ENCODE measurements around the gene KRTAP1-1.
"Not testable (repeated sequence)": the region's sequence is repeated elsewhere in the genome, so short reads cannot be mapped to it uniquely, and the experiment has no call there.

KRTAP1-1 gene

GRCh38 chr17:41001795-41002194, 39.5 kb downstream of the KRTAP1-1 start:
- DNase-seq (ENCODE audit: insufficient read length, low spot score) (no peak), FAIRE-seq (no peak)
- no peak for TF ChIP-seq TAF1 (IDR thresholded peaks at IDR 0.05; ENCODE audit: low read depth, low read length)
- TF ChIP-seq SPI1 (IDR thresholded peaks at IDR 0.05; ENCODE audit: low read depth, low read length) = no peak
- TF ChIP-seq POU2F2 (IDR thresholded peaks at IDR 0.05; ENCODE audit: low read depth, low read length) = no peak
- no peak for TF ChIP-seq POLR2AphosphoS5 (IDR thresholded peaks at IDR 0.05; ENCODE audit: low read depth, low read length)
- no peak for TF ChIP-seq PAX5 (IDR thresholded peaks at IDR 0.05; ENCODE audit: insufficient read depth, low read length, severe bottlenecking)
- TF ChIP-seq POLR2A (IDR thresholded peaks at IDR 0.05; ENCODE audit: low read depth, low read length) = no peak

- FAIRE-seq = peak; percentile 43
- DNase-seq (ENCODE audit: insufficient read length, low spot score) = not testable (repeated sequence)
Measured at GRCh38 chr17:40999563-40999962, 41.7 kb downstream of the KRTAP1-1 start, which contains the start of gene KRTAP3-2. Gene KRTAP3-2 (minus strand): TSS chr17:40999906. CDS start chr17:40999853, 53 bp downstream.

GRCh38 chr17:40997361-40997760, 43.9 kb downstream of the KRTAP1-1 start:
- DNase-seq (ENCODE audit: insufficient read length, low spot score) (no peak), FAIRE-seq (no peak)
- TF ChIP-seq POLR2A (IDR thresholded peaks at IDR 0.05; ENCODE audit: low read depth, low read length) (no peak), POU2F2 (IDR thresholded peaks at IDR 0.05; ENCODE audit: low read depth, low read length) (no peak), POLR2AphosphoS5 (IDR thresholded peaks at IDR 0.05; ENCODE audit: low read depth, low read length) (no peak), SPI1 (IDR thresholded peaks at IDR 0.05; ENCODE audit: low read depth, low read length) (no peak), TAF1 (IDR thresholded peaks at IDR 0.05; ENCODE audit: low read depth, low read length) (no peak), PAX5 (IDR thresholded peaks at IDR 0.05; ENCODE audit: insufficient read depth, low read length, severe bottlenecking) (no peak)

- DNase-seq (ENCODE audit: insufficient read length, low spot score) = no peak
- no peak for TF ChIP-seq PAX5 (IDR thresholded peaks at IDR 0.05; ENCODE audit: insufficient read depth, low read length, severe bottlenecking)
- no peak for TF ChIP-seq SPI1 (IDR thresholded peaks at IDR 0.05; ENCODE audit: low read depth, low read length)
- no peak for FAIRE-seq
Measured at GRCh38 chr17:40996829-40997228, 44.4 kb downstream of the KRTAP1-1 start.

DNA sequence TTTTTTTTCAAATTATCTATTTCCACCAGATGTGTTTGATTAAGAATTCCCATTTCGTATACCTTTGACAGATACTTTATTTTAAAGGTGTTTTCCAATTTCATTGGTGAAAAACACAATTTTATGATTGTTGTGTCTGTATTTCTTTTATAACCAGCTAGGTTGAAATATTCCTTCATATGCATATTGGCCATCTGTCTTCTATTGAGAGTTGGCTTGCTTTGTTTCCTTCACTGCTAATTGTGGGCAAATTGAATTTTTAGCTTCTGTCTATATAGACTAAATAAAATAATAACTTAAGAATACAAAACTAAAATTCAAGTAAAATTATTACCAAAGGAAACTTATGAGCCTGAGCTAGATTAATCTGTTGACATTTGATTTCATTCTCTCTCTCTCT, 46.1 kb downstream of the KRTAP1-1 start:
- DNase-seq (ENCODE audit: insufficient read length, low spot score) = no peak
- no peak for FAIRE-seq
- TF ChIP-seq POU2F2 (IDR thresholded peaks at IDR 0.05; ENCODE audit: low read depth, low read length) (no peak), PAX5 (IDR thresholded peaks at IDR 0.05; ENCODE audit: insufficient read depth, low read length, severe bottlenecking) (no peak), TAF1 (IDR thresholded peaks at IDR 0.05; ENCODE audit: low read depth, low read length) (no peak), SPI1 (IDR thresholded peaks at IDR 0.05; ENCODE audit: low read depth, low read length) (no peak), POLR2AphosphoS5 (IDR thresholded peaks at IDR 0.05; ENCODE audit: low read depth, low read length) (no peak), POLR2A (IDR thresholded peaks at IDR 0.05; ENCODE audit: low read depth, low read length) (no peak)

- no peak for TF ChIP-seq POLR2A (IDR thresholded peaks at IDR 0.05; ENCODE audit: low read depth, low read length)
- DNase-seq (ENCODE audit: insufficient read length, low spot score) = no peak
- FAIRE-seq = no peak
Measured at GRCh38 chr17:40993839-40994238, 47.4 kb downstream of the KRTAP1-1 start, which contains the start of gene KRTAP3-3. Gene KRTAP3-3 (minus strand): TSS chr17:40994164. CDS start chr17:40994097, 67 bp downstream.

DNA sequence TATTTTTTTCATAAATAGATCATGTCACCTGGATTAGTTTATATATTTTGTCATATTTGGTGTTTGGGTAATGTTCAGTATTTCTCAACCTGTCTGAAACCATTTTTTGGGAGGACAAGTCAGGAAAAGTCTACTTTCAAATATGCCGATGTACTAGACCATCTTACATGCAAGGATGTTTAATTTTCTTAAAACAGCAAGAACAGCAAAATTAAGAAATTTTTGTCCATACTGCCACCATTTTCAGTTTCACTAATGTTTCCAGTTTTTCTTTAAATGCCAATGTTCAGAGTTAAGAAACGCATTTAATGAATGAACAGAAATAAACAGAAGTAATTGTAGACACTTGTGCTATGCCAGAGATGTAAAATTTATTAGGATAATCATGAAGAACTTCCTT, 48.2 kb downstream of the KRTAP1-1 start:
- DNase-seq (ENCODE audit: insufficient read length, low spot score) = no peak
- TF ChIP-seq SPI1 (IDR thresholded peaks at IDR 0.05; ENCODE audit: low read depth, low read length) (no peak), TAF1 (IDR thresholded peaks at IDR 0.05; ENCODE audit: low read depth, low read length) (no peak), POLR2A (IDR thresholded peaks at IDR 0.05; ENCODE audit: low read depth, low read length) (no peak), POU2F2 (IDR thresholded peaks at IDR 0.05; ENCODE audit: low read depth, low read length) (no peak), PAX5 (IDR thresholded peaks at IDR 0.05; ENCODE audit: insufficient read depth, low read length, severe bottlenecking) (no peak), POLR2AphosphoS5 (IDR thresholded peaks at IDR 0.05; ENCODE audit: low read depth, low read length) (no peak)
- FAIRE-seq = no peak

DNA sequence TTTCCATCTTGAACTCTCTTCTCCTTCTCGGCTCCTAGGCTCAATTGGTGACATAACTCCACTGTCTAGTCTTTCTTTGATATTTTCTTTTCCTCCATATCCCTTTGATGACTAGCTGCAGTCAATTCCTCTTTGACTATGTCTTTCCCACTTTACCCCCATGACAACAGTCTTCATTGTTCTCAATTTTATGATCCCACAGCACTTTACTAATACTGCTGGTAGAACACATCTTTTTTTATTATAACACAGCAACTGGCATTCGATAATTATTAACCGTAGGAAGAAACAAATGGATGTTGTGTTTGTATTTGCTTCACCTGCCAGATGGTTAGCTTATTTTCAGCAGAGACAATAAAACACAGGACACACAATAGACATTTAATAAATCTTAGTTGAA, 48.6 kb downstream of the KRTAP1-1 start:
- no peak for FAIRE-seq
- TF ChIP-seq POU2F2 (IDR thresholded peaks at IDR 0.05; ENCODE audit: low read depth, low read length) (no peak), POLR2AphosphoS5 (IDR thresholded peaks at IDR 0.05; ENCODE audit: low read depth, low read length) (no peak), TAF1 (IDR thresholded peaks at IDR 0.05; ENCODE audit: low read depth, low read length) (no peak), PAX5 (IDR thresholded peaks at IDR 0.05; ENCODE audit: insufficient read depth, low read length, severe bottlenecking) (no peak), POLR2A (IDR thresholded peaks at IDR 0.05; ENCODE audit: low read depth, low read length) (no peak), SPI1 (IDR thresholded peaks at IDR 0.05; ENCODE audit: low read depth, low read length) (no peak)
- no peak for DNase-seq (ENCODE audit: insufficient read length, low spot score)

All from GM12891 (cell line).